Tibial nerve (tissue), 4 donors: ENCODE measurements around the gene RASGEF1C. TPM values are rescaled to one million over a fixed set of nuclear protein-coding genes. Genes with fewer than 3 reads are reported as not detected.

Source experiments
- DNase-seq, 2 donors: peaks; one replicate each; pipeline ENCODE4 v3.0.0-alpha.2; 2019; ENCODE audit warnings: low spot score in 2 of 2
- H3K27ac ChIP-seq, 4 donors: fragments of 200-600 bp; sonication (generic) in 3 of 4; one replicate each; pipeline ENCODE4 v1.5.1; 2017 to 2019; ENCODE audit warnings: mild to moderate bottlenecking in 1 of 4
- H3K27me3 ChIP-seq, 2 donors: fragments of 200-600 bp; sonication (generic) in 1 of 2; one replicate each; pipeline versions ENCODE4 v1.5.1 to v1.6.0; 2017 to 2019
- H3K36me3 ChIP-seq, 3 donors: fragments of 200-600 bp; sonication (generic); one replicate each; pipeline ENCODE4 v1.5.1; 2018 to 2019
- H3K4me1 ChIP-seq, 4 donors: fragments of 200-600 bp; sonication (generic) in 3 of 4; one replicate each; pipeline ENCODE4 v1.5.1; 2017 to 2019
- H3K4me3 ChIP-seq, 4 donors: fragments of 200-600 bp; sonication (generic) in 3 of 4; one replicate each; pipeline ENCODE4 v1.5.1; 2017 to 2019; ENCODE audit warnings: mild to moderate bottlenecking in 1 of 4, moderate library complexity in 1 of 4
- H3K9me3 ChIP-seq, 4 donors: fragments of 200-600 bp; sonication (generic) in 3 of 4; one replicate each; pipeline ENCODE4 v1.5.1; 2017 to 2019
- EP300 ChIP-seq, 2 donors: sonication (generic); formaldehyde crosslinking; IDR thresholded peaks; one replicate each; pipeline ENCODE4 v1.6.1; 2017; ENCODE audit warnings: antibody characterized with exemption in 2 of 2, mild to moderate bottlenecking in 1 of 2
- POLR2A ChIP-seq, 2 donors: fragments of 450-650 bp; IDR thresholded peaks; one replicate each; pipeline ENCODE4 v1.6.1; 2017; ENCODE audit warnings: antibody characterized with exemption in 2 of 2, mild to moderate bottlenecking in 2 of 2, moderate library complexity in 2 of 2
- WGBS, 2 donors: methylation state at CpG; one replicate each; pipeline ENCODE4 v1.1.5; 2018; 5-methylcytosine and 5-hydroxymethylcytosine counted together
- total RNA-seq, 4 donors: library from RNA; depleted of rRNA; stranded (reverse); fragments of >200 nt; gene quantifications; one replicate each; pipeline ENCODE4 v1.1.0, GENCODE V29; 2016
- TF ChIP-seq, protein P1 (sequence below), 5 experiments: fragments of 200-600 bp in 3 of 5; fragments of 450-650 bp in 2 of 5; sonication (generic) in 3 of 5; IDR thresholded peaks; one replicate each; pipeline ENCODE4 v1.5.1; 2016 to 2019; ENCODE audit warnings: antibody characterized with exemption in 5 of 5, mild to moderate bottlenecking in 3 of 5, moderate library complexity in 2 of 5

The RASGEF1C gene
- total RNA-seq, 4 donors from 2014 or later = 2.7 to 12.0 (median 10.4) TPM

DNA sequence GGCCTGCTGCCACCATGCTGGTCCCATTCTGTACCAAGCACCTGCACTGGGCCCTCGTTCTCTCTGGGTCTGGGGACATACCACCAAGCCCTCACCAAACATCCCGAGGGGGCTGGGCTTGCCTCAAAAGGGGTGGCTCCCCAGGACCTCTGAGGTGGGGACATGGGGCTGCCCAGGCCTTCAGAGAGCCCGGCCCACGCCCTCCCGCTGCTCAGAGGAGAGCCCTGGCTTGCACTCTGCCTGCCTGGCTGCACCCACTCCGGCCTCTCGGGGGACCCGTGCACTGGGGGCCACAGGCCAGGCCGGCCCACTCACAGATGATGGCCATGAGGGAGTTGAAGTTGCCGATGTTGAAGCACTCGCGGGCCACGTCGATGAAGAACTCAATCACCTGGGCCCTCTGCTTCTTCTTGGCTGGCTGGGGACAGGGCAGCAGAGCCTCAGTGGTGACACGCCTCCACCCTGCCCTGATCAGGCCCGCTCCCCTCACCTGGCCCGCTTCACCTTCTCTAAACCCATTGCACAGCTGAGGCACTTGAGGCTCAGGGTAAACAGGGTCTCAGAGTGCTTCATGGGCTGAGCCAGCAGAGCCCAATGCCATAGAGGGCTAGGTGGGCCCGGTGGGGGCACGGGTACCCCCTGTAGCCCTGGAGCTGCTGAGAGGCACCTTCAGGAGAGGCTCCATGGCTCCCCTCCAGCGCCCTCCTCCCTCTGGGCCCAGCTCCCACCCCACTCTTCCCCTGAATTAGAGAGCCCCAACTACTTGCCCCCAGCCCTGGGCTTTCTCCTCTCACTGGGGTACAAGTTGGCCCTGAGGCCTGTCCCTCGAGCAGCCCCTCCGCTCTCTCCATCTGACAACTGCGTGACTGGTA lies 89.7 kb downstream of the RASGEF1C start:
- Histone ChIP-seq H3K4me1 (peaks cover 0 to 11% (median 5%) of the 10 kb centered on the region in 4 donors), H3K27me3 (no peaks in the 10 kb centered on the region), H3K27ac (no peak overlapping the region), H3K4me3 (no peak overlapping the region), H3K9me3 (no peaks in the 10 kb centered on the region), H3K36me3 (peaks cover 0 to 20% (median 0%) of the 10 kb centered on the region in 3 donors)
- WGBS, 2 donors = 86 to 93% methylated on average over 16 to 21 of the region's 23 CpGs
- TF ChIP-seq EP300 (IDR thresholded peaks at IDR 0.05) = no peak
- TF ChIP-seq, protein P1, sequence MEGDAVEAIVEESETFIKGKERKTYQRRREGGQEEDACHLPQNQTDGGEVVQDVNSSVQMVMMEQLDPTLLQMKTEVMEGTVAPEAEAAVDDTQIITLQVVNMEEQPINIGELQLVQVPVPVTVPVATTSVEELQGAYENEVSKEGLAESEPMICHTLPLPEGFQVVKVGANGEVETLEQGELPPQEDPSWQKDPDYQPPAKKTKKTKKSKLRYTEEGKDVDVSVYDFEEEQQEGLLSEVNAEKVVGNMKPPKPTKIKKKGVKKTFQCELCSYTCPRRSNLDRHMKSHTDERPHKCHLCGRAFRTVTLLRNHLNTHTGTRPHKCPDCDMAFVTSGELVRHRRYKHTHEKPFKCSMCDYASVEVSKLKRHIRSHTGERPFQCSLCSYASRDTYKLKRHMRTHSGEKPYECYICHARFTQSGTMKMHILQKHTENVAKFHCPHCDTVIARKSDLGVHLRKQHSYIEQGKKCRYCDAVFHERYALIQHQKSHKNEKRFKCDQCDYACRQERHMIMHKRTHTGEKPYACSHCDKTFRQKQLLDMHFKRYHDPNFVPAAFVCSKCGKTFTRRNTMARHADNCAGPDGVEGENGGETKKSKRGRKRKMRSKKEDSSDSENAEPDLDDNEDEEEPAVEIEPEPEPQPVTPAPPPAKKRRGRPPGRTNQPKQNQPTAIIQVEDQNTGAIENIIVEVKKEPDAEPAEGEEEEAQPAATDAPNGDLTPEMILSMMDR (IDR thresholded peaks at IDR 0.05) = no peak
- TF ChIP-seq POLR2A (IDR thresholded peaks at IDR 0.05) = no peak
- no peak for DNase-seq

- Histone ChIP-seq H3K27me3 (no peaks in the 10 kb centered on the region), H3K36me3 (peaks cover 0 to 25% (median 0%) of the 10 kb centered on the region in 3 donors), H3K4me3 (no peak overlapping the region), H3K9me3 (no peaks in the 10 kb centered on the region), H3K27ac (no peak overlapping the region), H3K4me1 (peaks cover 0 to 11% (median 5%) of the 10 kb centered on the region in 4 donors)
- 90 to 93% methylated on average over 12 to 13 of the region's 14 CpGs for WGBS, 2 donors
- TF ChIP-seq EP300 (IDR thresholded peaks at IDR 0.05) (no peak), POLR2A (IDR thresholded peaks at IDR 0.05) (no peak)
- TF ChIP-seq, protein P1 (IDR thresholded peaks at IDR 0.05) = no peak
- no peak for DNase-seq
Observed at GRCh38 chr5:180118391-180118791, 90.6 kb downstream of the RASGEF1C start.

DNA sequence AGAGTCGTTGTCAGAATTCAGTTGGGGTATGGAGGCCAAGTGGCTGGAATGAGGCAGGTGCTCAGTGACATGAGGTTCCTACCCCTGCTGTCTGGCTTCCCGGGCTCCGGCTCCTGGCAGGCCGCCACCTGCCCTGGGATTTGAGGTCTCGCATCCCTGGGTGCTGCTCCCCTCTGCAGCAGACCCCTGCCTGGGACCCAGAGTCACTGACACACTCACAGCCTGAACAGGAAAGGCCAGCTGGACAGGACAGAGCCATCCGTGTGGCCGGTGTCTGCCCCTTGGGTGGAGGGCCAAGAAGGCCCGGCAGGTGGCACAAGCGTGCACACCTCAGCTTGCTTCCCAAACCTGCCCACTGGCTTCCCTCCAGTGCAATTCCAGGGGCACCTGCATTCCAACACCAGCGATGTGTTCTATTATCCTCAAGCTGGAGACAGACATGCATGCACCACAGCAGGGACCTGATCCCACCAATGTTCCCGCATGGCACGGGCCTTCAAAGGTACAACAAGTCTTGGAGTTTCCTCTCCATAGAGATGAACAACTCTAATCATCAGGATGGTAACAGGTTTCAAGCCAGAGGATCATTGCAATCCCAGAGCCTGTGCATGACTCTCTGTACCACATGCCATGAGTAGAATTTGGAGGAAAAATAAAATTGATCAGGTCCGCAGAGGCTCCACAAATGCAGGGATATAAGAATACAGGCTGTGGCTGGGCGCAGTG lies 91.8 kb downstream of the RASGEF1C start:
- Histone ChIP-seq H3K27ac (peak overlapping the region in 3 of 4 donors; percentile 43 to 76 (median 68)), H3K27me3 (no peaks in the 10 kb centered on the region), H3K36me3 (peaks cover 0 to 30% (median 0%) of the 10 kb centered on the region in 3 donors), H3K4me3 (no peak overlapping the region), H3K9me3 (no peaks in the 10 kb centered on the region), H3K4me1 (peaks cover 0 to 11% (median 5%) of the 10 kb centered on the region in 4 donors)
- TF ChIP-seq EP300 (IDR thresholded peaks at IDR 0.05) = no peak
- no peak for TF ChIP-seq POLR2A (IDR thresholded peaks at IDR 0.05)
- TF ChIP-seq, protein P1 (IDR thresholded peaks at IDR 0.05) = no peak
- WGBS, 2 donors = 81 to 95% methylated on average over 9 to 10 of the region's 14 CpGs
- no peak for DNase-seq

- Histone ChIP-seq H3K4me1 (peaks cover 0 to 11% (median 5%) of the 10 kb centered on the region in 4 donors), H3K36me3 (peaks cover 0 to 38% (median 0%) of the 10 kb centered on the region in 3 donors), H3K27me3 (no peaks in the 10 kb centered on the region), H3K4me3 (no peak overlapping the region), H3K9me3 (no peaks in the 10 kb centered on the region), H3K27ac (peak overlapping the region; percentile 43 to 76 (median 60))
- DNase-seq = no peak
- 50 to 54% methylated on average over 29 of the region's 31 CpGs for WGBS, 2 donors
- TF ChIP-seq, protein P1 (IDR thresholded peaks at IDR 0.05) = no peak
- no peak for TF ChIP-seq POLR2A (IDR thresholded peaks at IDR 0.05)
- no peak for TF ChIP-seq EP300 (IDR thresholded peaks at IDR 0.05)
Observed at GRCh38 chr5:180116077-180116999, 92.7 kb downstream of the RASGEF1C start.
